Left lung (tissue), 10 donors: ENCODE data around the gene TLE3. TPM values are rescaled to one million over a fixed set of nuclear protein-coding genes. Genes with fewer than 3 reads are reported as not detected.
A peak's percentile ranks its signal among the peaks of the same experiment; 100 is the strongest.

Experiments
- ATAC-seq: fragments of 200-7000 bp; cut with Tn5 transposase; one replicate; pipeline ENCODE4 v1.9.1; 2020; ENCODE audit warnings: moderate library complexity
- DNase-seq, 4 donors: peaks; one replicate each; pipeline ENCODE4 v3.0.0-alpha.2; 2013 to 2020
- H3K27ac ChIP-seq, 2 donors: fragments of 200-600 bp; sonication (generic) in 1 of 2; one replicate each; pipeline versions ENCODE4 v1.5.0 to v1.8.0; 2020 to 2021
- H3K27me3 ChIP-seq, 2 donors: fragments of 200-600 bp; sonication (generic) in 1 of 2; one replicate each; pipeline versions ENCODE4 v1.5.0 to v1.8.0; 2020 to 2021
- H3K36me3 ChIP-seq, 2 donors: fragments of 200-600 bp; sonication (generic) in 1 of 2; one replicate each; pipeline versions ENCODE4 v1.5.0 to v1.8.0; 2020 to 2021
- H3K4me1 ChIP-seq, 2 donors: fragments of 200-600 bp; one replicate each; pipeline ENCODE4 v1.8.0; 2021
- H3K4me3 ChIP-seq, 2 donors: fragments of 200-600 bp; sonication (generic) in 1 of 2; one replicate each; pipeline versions ENCODE4 v1.5.0 to v1.8.0; 2020 to 2021; ENCODE audit warnings: mild to moderate bottlenecking in 1 of 2
- H3K9me3 ChIP-seq, 2 donors: fragments of 200-600 bp; sonication (generic) in 1 of 2; one replicate each; pipeline versions ENCODE4 v1.5.0 to v1.8.0; 2020 to 2021
- intact Hi-C, 2 donors: fragments of 100-400 bp; cut with DNase I; formaldehyde crosslinking; loops; one replicate each; pipeline versions ENCODE4 v1.11.2 to v1.14.2; 2022
- polyA plus RNA-seq, 6 donors: library from polyadenylated mRNA; unstranded; fragments of 120-200 nt; gene quantifications; one replicate each; pipeline ENCODE4 v1.2.1, GENCODE V29; 2013; ENCODE audit not compliant: insufficient read length in 6 of 6
- total RNA-seq, 2 donors: library from RNA; stranded (reverse); fragmentation: NEBNext Ultra II Directional; extraction: Animal tissue kit (Norgen Biotek cat#: 25700); gene quantifications; one replicate each; pipeline ENCODE4 v1.2.1, GENCODE V29; 2021
- TF ChIP-seq, protein P1 (sequence below), 2 donors: fragments of 200-600 bp; sonication (generic) in 1 of 2; IDR thresholded peaks; one replicate each; pipeline versions ENCODE4 v1.5.0 to v1.8.0; 2021; ENCODE audit warnings: antibody characterized with exemption in 2 of 2
- donor health status: DM: no; HTN: yes; CAD: no.
- donor health status: DM: no; HTN: no; CAD: no.

Gene TLE3
- total and polyA plus RNA-seq, 8 donors: 48.2 to 77.2 (median 62.0) TPM

DNA sequence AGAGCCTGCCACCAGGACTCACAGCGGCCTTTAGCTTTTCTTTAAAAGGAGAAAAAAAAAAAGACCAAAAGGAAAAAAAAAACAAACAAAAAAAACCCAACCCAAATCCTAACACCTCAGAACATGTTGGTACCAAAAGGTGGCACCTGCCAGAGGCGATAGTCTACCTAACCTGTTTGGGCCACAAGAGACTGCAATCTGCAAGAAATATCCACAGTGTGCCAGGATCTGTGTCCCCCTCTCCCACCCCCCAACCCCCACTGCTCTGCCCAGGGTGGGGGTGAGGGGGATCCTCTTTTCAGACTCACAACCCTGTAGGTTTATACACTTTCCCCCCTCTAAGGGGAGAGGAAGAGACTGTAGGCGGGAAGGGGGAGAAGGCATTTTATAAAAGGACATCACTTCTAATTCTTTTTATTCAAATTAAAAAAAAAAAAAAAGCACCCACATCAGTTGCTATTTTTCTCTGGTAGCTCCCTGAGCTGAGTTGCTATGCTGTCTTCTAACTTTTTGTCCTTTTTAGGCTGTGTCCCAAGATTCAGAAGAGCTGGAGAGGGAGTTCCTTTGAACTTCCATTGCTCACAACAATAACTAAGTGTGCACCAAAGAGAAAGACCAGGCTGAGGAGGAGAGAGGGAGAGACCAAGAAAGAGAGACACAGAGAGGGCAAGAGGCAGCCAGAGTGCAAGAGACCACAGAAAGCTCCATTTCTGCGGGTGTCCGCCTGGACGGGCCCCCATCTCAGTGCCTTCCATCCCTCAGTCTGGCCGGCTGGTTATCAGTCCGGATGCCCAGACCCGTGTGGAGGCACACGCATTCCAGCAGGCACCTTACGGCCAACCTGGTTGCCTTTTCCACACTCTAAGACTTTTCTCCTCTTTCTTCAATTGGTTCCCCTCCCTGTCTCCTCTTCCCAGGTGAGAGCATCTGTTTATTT, 48.9 kb downstream of the TLE3 start:
- DNase-seq: peak in 1 of 4 donors; percentile 28
- Histone ChIP-seq H3K27me3 (no peaks in the 10 kb centered on the region), H3K27ac (no peak overlapping the region), H3K9me3 (no peaks in the 10 kb centered on the region), H3K36me3 (peaks cover 0 to 77% of the 10 kb centered on the region in 2 donors), H3K4me1 (peaks cover 0 to 3% of the 10 kb centered on the region in 2 donors), H3K4me3 (no peak overlapping the region)
- intact Hi-C loops: no loop called here
- TF ChIP-seq, protein P1, sequence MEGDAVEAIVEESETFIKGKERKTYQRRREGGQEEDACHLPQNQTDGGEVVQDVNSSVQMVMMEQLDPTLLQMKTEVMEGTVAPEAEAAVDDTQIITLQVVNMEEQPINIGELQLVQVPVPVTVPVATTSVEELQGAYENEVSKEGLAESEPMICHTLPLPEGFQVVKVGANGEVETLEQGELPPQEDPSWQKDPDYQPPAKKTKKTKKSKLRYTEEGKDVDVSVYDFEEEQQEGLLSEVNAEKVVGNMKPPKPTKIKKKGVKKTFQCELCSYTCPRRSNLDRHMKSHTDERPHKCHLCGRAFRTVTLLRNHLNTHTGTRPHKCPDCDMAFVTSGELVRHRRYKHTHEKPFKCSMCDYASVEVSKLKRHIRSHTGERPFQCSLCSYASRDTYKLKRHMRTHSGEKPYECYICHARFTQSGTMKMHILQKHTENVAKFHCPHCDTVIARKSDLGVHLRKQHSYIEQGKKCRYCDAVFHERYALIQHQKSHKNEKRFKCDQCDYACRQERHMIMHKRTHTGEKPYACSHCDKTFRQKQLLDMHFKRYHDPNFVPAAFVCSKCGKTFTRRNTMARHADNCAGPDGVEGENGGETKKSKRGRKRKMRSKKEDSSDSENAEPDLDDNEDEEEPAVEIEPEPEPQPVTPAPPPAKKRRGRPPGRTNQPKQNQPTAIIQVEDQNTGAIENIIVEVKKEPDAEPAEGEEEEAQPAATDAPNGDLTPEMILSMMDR (IDR thresholded peaks at IDR 0.05): no peak
- no peak for ATAC-seq

GRCh38 chr15:70048198-70048565, 49.5 kb downstream of the TLE3 start:
- no peaks in the 10 kb centered on the region for H3K9me3 ChIP-seq
- peaks cover 0 to 3% of the 10 kb centered on the region in 2 donors for H3K4me1 ChIP-seq
- no peaks in the 10 kb centered on the region for H3K27me3 ChIP-seq
- intact Hi-C loops: no loop called here
- no peak overlapping the region for H3K4me3 ChIP-seq
- ATAC-seq (no peak), DNase-seq (peak in 1 of 4 donors; percentile 27)
- H3K36me3 ChIP-seq: peaks cover 0 to 70% of the 10 kb centered on the region in 2 donors
- H3K27ac ChIP-seq: no peak overlapping the region
- TF ChIP-seq, protein P1 (IDR thresholded peaks at IDR 0.05): no peak

DNA sequence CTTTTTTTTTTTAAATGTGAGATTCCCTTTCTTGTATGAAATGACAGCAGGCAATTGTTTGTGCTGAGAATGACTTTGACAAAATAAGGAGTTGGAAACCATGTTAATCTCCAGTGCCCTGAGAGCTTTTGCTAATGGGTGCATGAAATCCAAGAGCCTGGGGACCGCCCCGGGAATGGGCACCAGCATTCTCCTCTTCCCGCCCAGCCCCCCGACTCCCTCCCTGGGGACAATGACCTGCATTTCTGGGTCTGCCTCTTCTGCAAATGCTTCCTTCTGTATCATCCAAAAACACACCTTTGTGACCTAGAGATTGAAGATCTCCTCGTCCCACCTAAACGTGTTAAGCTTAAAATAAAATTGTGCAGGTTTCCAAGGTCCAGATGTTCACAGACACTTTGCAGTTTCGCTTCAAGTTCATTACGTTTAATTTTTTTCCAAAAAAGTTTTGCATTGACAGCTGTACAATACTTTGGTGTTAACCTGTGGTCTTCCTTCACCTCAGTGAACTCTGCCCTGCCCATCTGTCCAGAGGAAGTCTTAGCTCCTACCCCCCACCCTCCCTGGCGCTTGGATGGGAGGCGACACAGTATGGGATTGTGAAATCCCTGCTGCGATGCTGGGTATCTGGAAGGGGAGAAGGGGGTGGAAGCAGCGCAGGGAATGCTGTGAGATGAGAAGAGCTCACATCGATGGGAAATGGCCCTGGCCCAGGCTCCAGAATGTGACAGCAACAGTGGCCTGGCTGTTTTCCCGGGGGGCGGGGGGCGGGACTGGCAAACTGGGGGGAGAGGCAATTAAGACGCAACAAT, 50.1 kb downstream of the TLE3 start:
- no peaks in the 10 kb centered on the region for H3K9me3 ChIP-seq
- TF ChIP-seq, protein P1 (IDR thresholded peaks at IDR 0.05): no peak
- peaks cover 0 to 3% of the 10 kb centered on the region in 2 donors for H3K4me1 ChIP-seq
- peak in 3 of 4 donors; percentile 29 to 86 (median 73) for DNase-seq
- H3K36me3 ChIP-seq: peaks cover 0 to 65% of the 10 kb centered on the region in 2 donors
- ATAC-seq: peak; percentile 14
- H3K27me3 ChIP-seq: no peaks in the 10 kb centered on the region
- H3K4me3 ChIP-seq: no peak overlapping the region
- intact Hi-C loops: no loop called here
- H3K27ac ChIP-seq: no peak overlapping the region

DNA sequence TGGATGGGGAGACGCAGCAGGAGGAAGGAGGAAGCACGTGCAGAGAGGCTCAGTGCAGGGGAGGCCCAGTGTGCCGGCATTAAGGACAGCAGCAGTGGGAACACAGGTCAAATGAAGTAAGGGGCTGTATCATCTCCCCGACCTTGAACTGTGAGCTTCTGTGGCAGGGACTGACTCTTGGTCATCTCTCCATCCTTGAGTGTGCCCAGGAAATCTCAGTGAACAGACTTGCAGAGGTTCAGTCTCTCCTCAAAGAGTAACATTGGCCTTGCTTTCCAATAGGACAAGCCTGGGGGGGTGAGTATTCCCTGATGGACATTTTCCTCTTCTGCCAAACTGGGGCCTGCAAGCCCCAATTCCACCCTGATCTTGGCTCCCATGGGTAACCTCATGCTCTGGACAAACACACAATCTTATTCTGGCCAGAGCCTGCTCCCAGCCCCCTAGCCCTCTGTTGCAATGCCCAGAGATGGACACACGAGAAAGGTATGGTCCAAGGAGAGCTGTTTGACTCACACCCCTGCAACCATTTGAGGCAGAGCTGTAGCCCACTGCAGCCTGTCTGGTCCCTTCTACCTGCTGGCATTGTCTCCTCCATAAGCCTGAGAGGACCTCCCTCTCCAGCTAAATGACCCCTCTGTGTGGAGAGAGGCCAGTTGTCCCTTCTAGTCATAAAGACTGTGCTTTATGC, 50.9 kb downstream of the TLE3 start:
- TF ChIP-seq, protein P1 (IDR thresholded peaks at IDR 0.05): no peak
- H3K9me3 ChIP-seq: no peaks in the 10 kb centered on the region
- H3K27ac ChIP-seq: no peak overlapping the region
- no peaks in the 10 kb centered on the region for H3K27me3 ChIP-seq
- ATAC-seq (no peak), DNase-seq (peak in 1 of 4 donors; percentile 17)
- peaks cover 0 to 57% of the 10 kb centered on the region in 2 donors for H3K36me3 ChIP-seq
- intact Hi-C loops: no loop called here
- no peak overlapping the region for H3K4me3 ChIP-seq
- H3K4me1 ChIP-seq: peaks cover 0 to 3% of the 10 kb centered on the region in 2 donors
